GM10266 (cell line): Measurements from ENCODE around the gene MEOX1.

Experiments used
- DNase-seq: peaks from one replicate; pipeline ENCODE4 v3.0.0; 2012; ENCODE audit errors: extremely low spot score
- TF ChIP-seq, protein P1 (sequence below): IDR thresholded peaks from 2 replicates; pipeline ENCODE4 v1.5.1; 2012; ENCODE audit warnings: mild to moderate bottlenecking, low read depth; ENCODE audit not compliant: control insufficient read depth, insufficient read depth; ENCODE audit errors: missing control alignments

Gene MEOX1

DNA sequence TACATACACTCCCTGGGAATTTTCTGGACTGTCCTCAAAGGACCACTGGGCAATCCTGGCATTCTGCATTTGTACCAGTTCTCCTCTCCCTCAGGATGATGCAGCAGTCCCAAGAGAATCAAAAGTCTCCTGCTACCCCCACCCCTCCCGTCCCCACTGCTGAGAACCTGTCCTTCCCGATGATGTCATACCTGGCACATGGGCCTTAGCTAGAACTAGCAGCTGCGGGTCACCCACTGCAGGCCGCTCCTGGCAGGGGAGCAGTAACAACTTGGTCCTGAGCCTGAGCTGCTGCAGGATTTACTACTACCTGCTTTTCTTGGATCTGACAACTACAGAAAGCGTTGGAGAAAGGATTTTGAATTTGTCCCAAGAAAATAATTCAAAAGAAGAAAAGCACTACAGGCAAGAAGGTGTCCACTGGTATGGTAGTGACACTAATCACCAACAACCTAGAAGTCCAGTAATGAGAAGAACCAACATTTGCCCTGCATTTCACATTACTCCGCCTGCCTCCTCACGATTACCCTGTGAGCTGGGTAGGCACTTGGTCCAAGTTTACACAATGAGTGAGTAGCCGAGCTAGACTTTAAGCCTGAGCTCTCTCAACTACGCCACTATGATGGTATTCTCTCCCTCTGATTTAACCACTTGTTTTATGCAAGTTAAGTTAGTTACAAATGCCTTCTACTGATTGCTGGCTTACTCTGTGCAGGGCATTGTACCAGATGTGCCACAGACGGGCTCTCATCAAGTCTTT lies 60.3 kb downstream of the MEOX1 start:
- TF ChIP-seq, protein P1, sequence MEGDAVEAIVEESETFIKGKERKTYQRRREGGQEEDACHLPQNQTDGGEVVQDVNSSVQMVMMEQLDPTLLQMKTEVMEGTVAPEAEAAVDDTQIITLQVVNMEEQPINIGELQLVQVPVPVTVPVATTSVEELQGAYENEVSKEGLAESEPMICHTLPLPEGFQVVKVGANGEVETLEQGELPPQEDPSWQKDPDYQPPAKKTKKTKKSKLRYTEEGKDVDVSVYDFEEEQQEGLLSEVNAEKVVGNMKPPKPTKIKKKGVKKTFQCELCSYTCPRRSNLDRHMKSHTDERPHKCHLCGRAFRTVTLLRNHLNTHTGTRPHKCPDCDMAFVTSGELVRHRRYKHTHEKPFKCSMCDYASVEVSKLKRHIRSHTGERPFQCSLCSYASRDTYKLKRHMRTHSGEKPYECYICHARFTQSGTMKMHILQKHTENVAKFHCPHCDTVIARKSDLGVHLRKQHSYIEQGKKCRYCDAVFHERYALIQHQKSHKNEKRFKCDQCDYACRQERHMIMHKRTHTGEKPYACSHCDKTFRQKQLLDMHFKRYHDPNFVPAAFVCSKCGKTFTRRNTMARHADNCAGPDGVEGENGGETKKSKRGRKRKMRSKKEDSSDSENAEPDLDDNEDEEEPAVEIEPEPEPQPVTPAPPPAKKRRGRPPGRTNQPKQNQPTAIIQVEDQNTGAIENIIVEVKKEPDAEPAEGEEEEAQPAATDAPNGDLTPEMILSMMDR, result no peak
- DNase-seq, result no peak

DNA sequence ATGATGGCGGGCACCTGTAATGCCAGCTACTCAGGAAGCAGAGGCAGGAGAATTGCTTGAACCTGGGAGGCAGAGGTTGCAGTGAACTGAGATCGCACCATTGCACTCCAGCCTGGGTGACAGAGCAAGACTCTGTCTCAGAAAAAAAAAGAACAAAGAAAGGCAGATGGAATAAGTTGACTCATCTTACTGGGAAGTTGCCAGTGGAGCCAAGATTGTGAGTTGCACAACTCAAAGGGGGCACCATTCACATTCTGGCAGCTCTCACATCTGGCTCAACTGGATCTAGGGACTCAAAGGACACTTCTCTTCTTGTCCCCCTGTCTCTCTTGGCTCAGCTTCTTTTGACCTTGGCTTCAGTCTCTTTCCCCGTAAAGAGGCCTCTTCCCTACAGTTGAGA lies 61.9 kb downstream of the MEOX1 start:
- TF ChIP-seq, protein P1, result no peak
- DNase-seq, result no peak

DNA sequence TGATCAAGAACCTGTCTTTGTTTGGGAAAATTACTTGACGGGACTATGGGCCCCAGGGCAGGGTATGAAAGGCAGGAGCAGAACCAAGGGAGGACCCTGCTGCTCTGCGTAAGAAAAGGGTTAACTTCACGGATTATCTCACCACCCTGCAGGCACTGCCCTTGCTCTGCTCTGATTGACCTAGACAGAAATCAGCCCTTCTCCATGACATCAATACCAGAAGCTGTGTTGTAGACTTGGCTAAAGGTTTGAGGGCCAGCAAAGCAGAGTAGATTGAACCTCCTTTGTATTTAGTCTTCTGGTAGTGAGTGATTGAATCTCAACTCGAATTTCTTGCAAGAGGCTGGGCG lies 62.7 kb downstream of the MEOX1 start:
- DNase-seq, result no peak
- TF ChIP-seq, protein P1, result no peak

DNA sequence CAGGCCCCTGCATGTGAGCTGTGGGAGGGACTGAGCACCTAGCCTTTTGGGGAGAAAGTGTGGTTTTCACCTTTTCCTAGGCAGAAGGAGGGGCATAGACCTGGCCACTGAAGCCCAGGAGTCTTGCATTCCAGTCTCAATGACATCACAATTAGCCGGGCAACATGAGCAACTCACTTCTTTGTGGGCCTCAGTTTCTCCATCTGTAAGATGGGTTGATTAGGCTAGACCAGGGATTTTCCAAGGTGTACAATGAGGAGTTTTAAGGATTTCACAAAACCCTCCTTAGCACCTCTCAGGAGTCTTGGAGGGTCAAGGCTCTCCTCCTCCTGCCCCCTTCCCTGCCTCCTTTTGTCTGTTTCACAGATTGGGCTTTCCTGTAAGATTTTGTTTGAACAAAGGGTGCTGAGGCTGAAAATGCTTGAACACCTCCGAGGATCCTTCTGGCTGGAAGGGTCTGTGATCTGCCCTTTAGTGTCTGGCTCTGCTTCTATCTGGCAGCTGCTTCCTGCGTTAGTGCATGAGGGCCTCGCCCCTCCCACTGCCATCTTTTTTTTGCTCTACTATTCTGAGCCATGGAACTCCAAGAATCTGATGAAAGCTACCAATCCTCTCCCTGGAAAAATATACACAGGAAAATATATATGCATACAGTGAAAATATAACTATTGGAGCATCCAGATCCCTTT lies 63.2 kb downstream of the MEOX1 start:
- DNase-seq, result no peak
- TF ChIP-seq, protein P1, result no peak

DNA sequence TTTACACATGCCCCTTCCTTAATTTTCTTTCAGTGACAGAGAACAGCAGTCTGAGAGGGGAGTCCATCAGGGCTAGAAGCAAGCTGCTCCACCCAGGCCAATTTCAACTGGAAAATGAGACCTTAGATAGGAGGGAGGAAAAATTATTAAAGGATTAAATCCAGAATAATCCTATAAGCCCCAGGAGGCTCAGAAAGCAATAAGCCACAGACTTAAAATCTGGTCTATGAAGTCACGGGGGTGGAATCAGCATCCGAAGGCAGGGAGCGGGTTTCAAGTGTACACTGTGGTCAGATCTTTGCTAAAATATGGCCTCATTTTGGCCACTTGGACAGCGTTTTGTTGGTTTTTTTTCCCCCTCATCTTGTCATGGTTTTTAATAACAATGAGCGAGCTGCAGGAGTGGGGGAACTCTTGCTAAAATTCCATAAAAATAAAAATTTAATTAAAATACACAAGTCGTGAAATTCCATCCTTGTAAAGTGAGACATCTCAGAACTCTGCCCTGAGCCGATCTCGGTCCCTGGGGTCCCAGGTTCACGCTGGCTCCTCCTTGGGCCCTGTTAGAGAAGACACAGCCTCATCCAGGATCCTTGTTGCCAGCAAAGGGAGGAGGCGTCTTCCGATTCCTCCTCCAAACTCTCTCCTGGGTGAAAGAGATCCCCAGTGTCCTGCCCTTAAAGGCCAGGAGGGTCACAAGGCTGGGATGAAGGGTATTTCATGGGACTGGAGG lies 63.9 kb downstream of the MEOX1 start:
- TF ChIP-seq, protein P1, result no peak
- no peak for DNase-seq

DNA sequence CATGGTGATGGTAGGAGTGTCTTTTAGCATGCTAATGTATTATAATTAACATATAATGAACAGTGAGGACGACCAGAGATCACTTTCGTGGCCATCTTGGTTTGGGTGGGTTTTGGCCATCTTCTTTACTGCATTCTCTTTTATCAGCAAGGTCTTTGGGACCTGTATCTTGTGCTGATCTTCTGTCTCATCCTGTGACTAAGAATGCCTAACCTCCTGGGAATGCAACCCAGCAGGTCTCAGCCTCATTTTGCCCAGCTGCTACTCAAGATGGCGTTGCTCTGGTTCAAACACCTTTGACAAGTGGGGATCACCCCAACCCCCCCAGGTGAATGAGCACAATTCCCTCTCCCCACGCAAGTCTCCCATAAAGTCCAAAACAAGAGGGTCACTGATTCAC lies 66.3 kb downstream of the MEOX1 start:
- DNase-seq, result no peak
- TF ChIP-seq, protein P1, result no peak

DNA sequence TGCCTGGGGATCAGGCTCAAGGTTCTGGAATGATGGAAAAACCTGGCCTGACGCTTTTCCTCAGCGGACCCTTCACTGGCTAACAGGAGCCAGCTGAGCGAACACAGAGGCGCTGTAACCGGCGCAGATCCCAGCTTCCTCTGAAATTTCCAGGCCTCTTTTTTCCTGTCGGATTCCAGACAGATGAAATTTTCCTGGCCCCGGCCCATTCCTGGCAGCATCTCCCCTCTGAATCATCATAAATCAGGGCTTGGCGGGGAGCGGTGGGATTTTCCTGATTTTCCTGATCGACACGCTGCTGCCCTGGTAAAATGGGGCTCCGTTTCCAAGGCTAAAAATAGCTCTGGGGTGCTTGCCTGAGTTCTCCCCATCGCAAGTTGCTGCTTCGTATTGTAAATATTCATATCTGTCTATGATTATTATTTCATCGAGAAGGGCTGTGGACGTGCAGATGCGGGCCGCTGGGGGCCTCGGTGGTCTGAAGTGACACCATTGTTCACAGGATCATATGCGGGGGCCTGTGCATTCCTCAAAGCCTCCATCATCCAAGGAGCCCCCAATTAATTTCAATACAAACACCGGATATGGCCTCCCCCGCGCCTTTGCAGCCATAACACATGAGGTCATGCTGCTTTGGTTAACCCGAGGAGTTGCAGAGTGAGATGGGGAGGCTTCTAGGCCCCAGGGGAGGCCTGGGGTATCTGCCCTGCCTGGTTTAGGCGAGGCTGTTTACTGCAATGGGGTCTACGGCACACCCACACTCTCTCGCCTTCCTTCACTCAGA lies 69.8 kb downstream of the MEOX1 start:
- no peak for DNase-seq

More for the DNA sequence above, 69.8 kb downstream of the MEOX1 start:
- TF ChIP-seq, protein P1, result no peak
